GM19467 (cell line): Measurements from ENCODE around the gene ZNRD2.

Source experiments
- ATAC-seq: cut with Tn5 transposase; IDR thresholded peaks from one replicate; pipeline ENCODE4 v1.9.1; 2021; ENCODE audit warnings: mild to moderate bottlenecking, moderate library complexity; ENCODE audit not compliant: unreplicated experiment

Gene ZNRD2

DNA sequence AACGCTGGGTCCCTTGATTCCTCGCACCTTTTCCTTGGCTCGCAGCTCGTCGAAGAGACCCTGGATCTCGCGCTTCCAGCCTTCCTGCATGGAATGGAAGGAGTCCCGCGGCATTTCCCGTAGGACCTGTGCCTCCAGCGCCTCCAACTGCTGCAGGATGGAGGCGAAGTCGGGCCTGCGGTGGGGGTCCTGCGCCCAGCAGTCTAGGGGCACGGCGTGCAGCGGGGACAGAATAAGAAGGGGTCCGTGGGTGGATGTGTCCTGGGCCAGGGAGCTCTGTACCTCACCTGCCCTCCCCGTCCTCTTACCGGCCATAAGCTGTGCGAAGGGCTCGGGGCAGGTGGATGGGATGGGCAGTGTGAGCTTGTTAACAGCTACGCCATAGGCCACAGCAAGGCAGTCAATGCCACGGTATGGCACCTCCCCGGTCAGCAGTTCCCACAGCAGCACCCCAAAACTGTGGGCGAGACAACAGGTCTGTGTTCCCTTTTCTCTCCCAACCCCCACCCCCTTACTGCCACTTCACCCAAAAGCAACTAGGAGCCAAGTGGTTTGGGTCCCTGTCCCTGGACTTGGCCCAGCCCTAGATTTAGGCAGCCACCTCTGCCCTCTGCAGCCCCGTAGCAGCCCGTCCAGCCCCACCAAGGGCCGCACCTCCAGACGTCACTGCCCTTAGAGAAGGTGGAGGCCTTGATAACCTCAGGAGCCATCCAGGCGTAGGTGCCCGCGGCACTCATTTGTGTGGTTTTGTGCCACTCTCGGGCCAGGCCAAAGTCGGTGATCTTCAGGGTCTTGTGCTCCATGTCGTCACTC, 37.5 kb downstream of the ZNRD2 start:
- no peak for ATAC-seq

- no peak for ATAC-seq
Observed at GRCh38 chr11:65609229-65609628, 39.0 kb downstream of the ZNRD2 start.

DNA sequence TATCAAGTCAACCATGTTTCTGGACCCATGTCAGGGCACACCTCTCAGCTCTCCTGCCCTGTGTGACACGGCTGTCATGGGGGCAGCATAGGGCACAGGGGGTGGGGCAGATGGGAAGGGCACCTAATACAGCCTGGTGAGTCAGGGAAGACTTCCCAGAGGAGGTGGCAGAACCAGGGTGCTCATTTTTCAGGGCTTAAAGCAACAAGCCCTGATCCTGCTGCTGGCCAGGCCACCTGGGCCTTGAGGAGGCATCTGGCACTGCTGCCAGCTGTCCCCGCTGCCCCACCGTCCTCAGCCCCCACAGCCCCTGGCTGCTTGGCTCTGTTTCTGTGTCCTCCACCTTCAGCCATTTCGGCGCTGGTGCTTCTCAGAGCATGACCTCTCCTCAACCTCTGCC, 39.4 kb downstream of the ZNRD2 start:
- no peak for ATAC-seq

- no peak for ATAC-seq
Observed at GRCh38 chr11:65610404-65610803, 40.1 kb downstream of the ZNRD2 start.

- no peak for ATAC-seq
Observed at GRCh38 chr11:65611028-65611757, 40.9 kb downstream of the ZNRD2 start.

DNA sequence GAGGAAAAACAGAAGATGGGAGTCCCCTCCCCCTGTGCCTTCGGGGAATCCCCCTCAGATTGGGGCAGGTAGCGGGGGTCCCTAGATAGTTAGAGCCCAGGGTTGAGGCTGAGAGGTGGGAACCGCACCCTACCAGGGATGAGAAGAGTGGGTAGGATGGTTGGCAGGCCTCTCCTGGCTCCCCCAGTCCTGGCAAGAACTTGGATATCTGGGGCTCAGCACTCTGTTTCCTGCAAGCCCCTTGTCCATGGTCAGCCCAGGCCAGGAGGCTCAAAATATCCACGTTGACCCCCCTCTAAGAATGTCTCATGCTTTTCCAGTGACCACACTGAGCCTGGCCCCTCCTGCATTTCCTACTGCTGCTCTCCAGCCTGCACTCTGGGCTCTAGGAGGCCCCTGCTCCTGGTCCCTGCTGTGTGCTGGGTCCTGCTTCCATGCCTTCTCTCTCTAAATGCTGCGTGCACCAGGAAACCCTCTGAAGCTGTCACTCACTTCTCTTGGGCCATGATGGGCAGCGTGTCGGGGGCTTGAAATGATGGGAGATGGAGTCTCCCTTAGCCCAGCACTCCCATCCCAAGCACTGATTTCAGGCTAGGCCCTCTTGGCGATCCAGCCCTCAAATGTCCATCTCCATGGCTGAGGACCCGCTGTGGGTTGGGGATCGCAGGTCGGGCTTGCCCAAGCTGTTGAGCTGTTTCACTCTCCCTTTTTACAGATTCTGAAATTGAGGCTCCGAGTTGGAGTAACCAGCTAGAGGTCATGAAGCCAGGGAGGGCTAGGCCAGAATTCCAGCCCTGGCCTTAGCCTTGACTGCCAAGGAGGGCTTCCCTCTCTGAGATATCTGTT, 41.7 kb downstream of the ZNRD2 start:
- no peak for ATAC-seq

DNA sequence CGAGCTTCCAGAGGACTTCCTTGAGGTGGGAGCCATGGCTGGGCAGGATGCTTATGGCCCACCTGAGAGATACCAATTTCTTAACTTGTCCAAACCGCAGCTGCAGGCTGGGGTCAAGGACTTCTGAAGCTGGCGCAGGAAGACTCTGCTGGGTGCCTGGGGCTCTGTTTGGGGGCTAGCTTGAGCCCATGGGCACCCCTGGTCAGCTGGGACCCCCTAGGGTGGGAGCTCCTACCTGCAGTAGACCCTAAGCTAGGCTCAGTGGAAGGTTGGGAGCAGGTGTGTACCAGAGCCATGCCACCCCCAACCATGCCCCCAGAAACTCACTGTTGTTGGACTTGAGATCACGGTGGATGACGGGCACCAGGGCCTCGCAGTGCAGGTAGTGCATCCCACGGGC, 42.4 kb downstream of the ZNRD2 start:
- no peak for ATAC-seq

DNA sequence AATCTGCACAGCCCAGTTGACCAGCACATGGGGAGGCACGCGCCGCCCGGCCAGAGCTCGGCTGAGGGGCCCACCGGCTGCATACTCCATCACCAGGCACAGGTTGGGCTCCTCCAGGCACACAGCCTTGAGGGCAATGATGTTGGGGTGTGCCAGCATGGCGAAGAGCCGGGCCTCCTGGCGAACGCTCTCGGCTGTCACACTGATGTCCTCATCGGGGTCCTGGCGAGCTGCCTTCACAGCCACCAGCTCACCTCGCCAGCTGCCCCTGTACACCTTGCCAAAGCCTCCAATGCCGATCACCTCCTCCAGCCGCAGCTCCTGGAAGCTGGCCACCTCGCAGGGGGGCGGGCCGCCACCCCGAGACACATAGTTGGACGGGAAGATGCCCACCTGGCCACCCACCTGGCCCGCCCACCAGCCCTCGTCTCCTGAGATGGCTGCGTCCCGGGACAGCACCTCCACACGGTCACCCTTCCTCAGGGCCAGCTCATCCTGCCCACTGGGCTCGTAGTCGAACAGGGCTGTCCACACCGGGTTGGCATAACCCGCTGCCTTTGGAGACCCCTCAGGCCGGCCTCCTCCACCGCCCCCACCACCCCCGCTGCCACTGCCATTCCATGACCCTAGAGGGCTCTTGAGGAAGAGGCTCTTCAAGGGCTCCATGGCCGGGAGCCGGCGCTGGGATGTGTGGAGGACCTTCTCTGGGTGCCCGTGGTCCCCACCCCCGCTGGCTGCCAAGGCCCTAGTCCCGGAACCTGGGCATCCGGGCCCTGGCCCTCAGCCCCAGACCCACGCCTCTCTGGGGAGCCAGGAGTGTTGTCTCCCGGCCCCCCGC, 43.0 kb downstream of the ZNRD2 start:
- no peak for ATAC-seq

DNA sequence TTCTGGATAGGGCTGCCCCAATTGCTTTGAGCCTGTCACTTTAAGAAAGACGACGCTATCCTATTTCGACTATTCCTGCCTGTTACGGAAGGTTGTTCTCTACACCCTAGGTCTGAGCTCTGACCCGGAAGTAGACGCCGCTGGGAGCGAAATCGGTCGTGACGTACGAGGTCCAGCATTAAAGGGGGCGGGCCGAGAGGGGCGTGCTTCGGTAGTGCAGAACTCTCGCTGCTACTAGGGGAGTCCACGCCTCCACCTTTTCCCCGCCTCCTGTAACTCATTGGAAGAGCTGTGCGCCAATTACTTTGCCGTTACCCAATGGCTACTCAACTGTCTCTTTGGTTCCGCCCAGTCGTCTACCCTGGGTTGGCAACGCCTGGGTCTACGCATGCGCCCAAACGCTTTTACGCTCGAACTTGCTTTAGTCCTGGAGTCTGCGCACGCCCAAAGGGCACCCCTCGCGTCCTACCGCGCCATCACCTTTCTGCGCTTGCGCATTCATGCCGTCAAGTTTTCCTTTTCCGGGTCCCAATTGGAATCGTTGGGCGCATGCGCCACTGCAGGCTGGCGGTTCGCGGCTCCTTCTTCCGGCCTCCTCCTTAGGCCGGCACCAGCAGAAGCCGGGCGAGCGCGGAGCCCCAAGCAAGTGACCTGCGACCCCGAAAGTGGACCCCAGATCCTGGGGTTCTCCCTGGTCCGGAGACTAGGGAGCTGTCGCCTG, 45.1 kb downstream of the ZNRD2 start, which contains the start of gene PCNX3:
PCNX3 (plus strand) TSS at position 548 of the 721 bp plus-strand sequence. CDS start 536 bp downstream, outside the sequence.
- peak; percentile 67 for ATAC-seq

- ATAC-seq: peak; percentile 0
Observed at GRCh38 chr11:65615950-65616574, 45.8 kb downstream of the ZNRD2 start.

GRCh38 chr11:65616575-65617001, 46.3 kb downstream of the ZNRD2 start:
- no peak for ATAC-seq

GRCh38 chr11:65617136-65617850, 47.0 kb downstream of the ZNRD2 start:
- ATAC-seq: no peak

- ATAC-seq: no peak
Observed at GRCh38 chr11:65617990-65618751, 47.9 kb downstream of the ZNRD2 start.

GRCh38 chr11:65618763-65619162, 48.5 kb downstream of the ZNRD2 start:
- no peak for ATAC-seq

- no peak for ATAC-seq
Observed at GRCh38 chr11:65619281-65619928, 49.1 kb downstream of the ZNRD2 start.

DNA sequence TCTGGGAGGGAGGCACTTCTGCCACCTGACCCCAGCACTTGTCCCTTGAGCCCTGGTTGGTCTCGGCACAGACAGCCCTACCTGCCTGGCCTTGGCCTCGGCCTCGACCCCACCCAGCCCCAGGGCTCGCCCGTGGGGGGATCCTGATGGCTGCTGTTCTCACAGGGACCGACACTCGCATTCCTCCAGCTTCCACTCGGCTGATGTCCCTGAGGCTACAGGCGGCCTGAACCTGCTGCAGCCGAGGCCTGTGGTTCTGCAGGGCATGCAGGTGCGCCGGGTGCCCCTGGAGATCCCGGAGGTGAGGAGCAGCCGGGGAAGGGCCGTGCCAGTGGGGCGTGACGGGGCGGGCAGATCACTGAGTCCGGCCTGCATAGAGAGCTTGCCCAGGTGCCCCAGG, 50.4 kb downstream of the ZNRD2 start:
- no peak for ATAC-seq

DNA sequence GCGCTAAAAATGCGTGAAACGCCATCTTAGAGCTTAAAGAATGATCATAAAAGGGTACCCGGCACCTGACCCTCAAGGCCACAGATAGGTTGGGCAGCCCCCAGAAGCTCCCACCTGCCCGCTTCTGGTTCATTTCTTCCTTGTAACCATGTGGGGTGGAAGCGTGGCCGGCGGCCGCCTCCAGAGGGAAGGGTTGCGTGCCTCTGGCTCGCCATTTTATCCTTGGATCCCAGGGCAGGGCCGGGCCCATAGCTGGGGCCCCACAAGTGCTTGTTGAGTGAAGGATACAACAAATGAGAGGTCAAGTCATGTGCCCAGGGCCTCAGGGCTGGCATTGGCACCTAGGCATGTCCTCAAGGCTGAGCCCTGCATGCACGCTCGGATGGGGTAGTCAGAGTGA, 51.2 kb downstream of the ZNRD2 start:
- ATAC-seq: no peak
